Measurements from ENCODE around the gene SPOCK2. TPM values are rescaled to one million over a fixed set of nuclear protein-coding genes. Genes with fewer than 3 reads are reported as not detected.

SPOCK2 gene
- total RNA-seq, 2 experiments from 2014 or later = 976 to 998 TPM

- POLR2A ChIA-PET = interaction anchor here (0.9 to 1.2 kb wide), 2 partner anchors 9 to 1303 kb away, joined by 3 read pairs; partner anchors contain the start of gene CFAP70
- Mint-ChIP-seq H3K36me3 (ENCODE audit: low read depth) (peaks cover 27% of the 10 kb centered on the region), H3K4me3 (no peak overlapping the region), H3K4me1 (ENCODE audit: low read depth) (peaks cover 28% of the 10 kb centered on the region), H3K9me3 (no peaks in the 10 kb centered on the region), H3K27me3 (peaks cover 17% of the 10 kb centered on the region), H3K27ac (no peak overlapping the region)
- DNase-seq (no peak), ATAC-seq (ENCODE audit: poor library complexity) (no peak)
- H3K9me3 ChIP-seq (ENCODE audit: control insufficient read depth in 1 of 2, insufficient read depth in 1 of 2, low read length in 2 of 2) = no peaks in the 10 kb centered on the region
- H3K27ac ChIP-seq (ENCODE audit: low read depth in 1 of 2, low read length in 2 of 2) = no peak overlapping the region
- no peak for TF ChIP-seq CTCF (IDR thresholded peaks at IDR 0.05)
- no peaks in the 10 kb centered on the region for H3K36me3 ChIP-seq (ENCODE audit: insufficient read depth, low read length)
- peaks cover 4% of the 10 kb centered on the region for H3K4me1 ChIP-seq (ENCODE audit: insufficient read depth, low read length)
- no peaks in the 10 kb centered on the region for H3K27me3 ChIP-seq (ENCODE audit: control insufficient read depth in 1 of 2, insufficient read depth in 2 of 2, low read length in 2 of 2)
- intact Hi-C loops (cut with DNase I, micrococcal nuclease) = no loop called here
- no peak overlapping the region for H3K4me3 ChIP-seq (ENCODE audit: low read length)
- CTCF ChIA-PET = no interaction called here
Observed at GRCh38 chr10:72056113-72056512, 32.2 kb downstream of the SPOCK2 start.

- Mint-ChIP-seq H3K9me3 (no peaks in the 10 kb centered on the region), H3K36me3 (ENCODE audit: low read depth) (peaks cover 3% of the 10 kb centered on the region), H3K27me3 (no peaks in the 10 kb centered on the region), H3K4me3 (no peak overlapping the region), H3K27ac (no peak overlapping the region), H3K4me1 (ENCODE audit: low read depth) (peaks cover 8% of the 10 kb centered on the region)
- Histone ChIP-seq H3K4me1 (ENCODE audit: insufficient read depth, low read length) (no peaks in the 10 kb centered on the region), H3K9me3 (ENCODE audit: control insufficient read depth in 1 of 2, insufficient read depth in 1 of 2, low read length in 2 of 2) (peaks cover 0 to 3% of the 10 kb centered on the region in 2 experiments), H3K27ac (ENCODE audit: low read depth in 1 of 2, low read length in 2 of 2) (no peak overlapping the region), H3K4me3 (ENCODE audit: low read length) (no peak overlapping the region), H3K36me3 (ENCODE audit: insufficient read depth, low read length) (no peaks in the 10 kb centered on the region), H3K27me3 (ENCODE audit: control insufficient read depth in 1 of 2, insufficient read depth in 2 of 2, low read length in 2 of 2) (no peaks in the 10 kb centered on the region)
- TF ChIP-seq CTCF (IDR thresholded peaks at IDR 0.05) = no peak
- ChIA-PET POLR2A (interaction anchor here (0.6 to 1.4 kb wide), 4 partner anchors 9 to 292 kb away, joined by 3 to 5 read pairs (median 3); no protein-coding TSS in a partner anchor), CTCF (no interaction called here)
- intact Hi-C loops (cut with DNase I, micrococcal nuclease) = no loop called here
- no peak for DNase-seq
- ATAC-seq (ENCODE audit: poor library complexity) = no peak
Observed at GRCh38 chr10:72053690-72054089, 34.7 kb downstream of the SPOCK2 start.

GRCh38 chr10:72050873-72051272 is 37.5 kb downstream of the SPOCK2 start:
- Histone ChIP-seq H3K9me3 (ENCODE audit: control insufficient read depth in 1 of 2, insufficient read depth in 1 of 2, low read length in 2 of 2) (peaks cover 0 to 3% of the 10 kb centered on the region in 2 experiments), H3K4me3 (ENCODE audit: low read length) (no peak overlapping the region), H3K27ac (ENCODE audit: low read depth in 1 of 2, low read length in 2 of 2) (no peak overlapping the region), H3K36me3 (ENCODE audit: insufficient read depth, low read length) (no peaks in the 10 kb centered on the region), H3K27me3 (ENCODE audit: control insufficient read depth in 1 of 2, insufficient read depth in 2 of 2, low read length in 2 of 2) (no peaks in the 10 kb centered on the region), H3K4me1 (ENCODE audit: insufficient read depth, low read length) (no peaks in the 10 kb centered on the region)
- TF ChIP-seq CTCF (IDR thresholded peaks at IDR 0.05) = no peak
- Mint-ChIP-seq H3K36me3 (ENCODE audit: low read depth) (no peaks in the 10 kb centered on the region), H3K27me3 (no peaks in the 10 kb centered on the region), H3K9me3 (no peaks in the 10 kb centered on the region), H3K4me3 (no peak overlapping the region), H3K4me1 (ENCODE audit: low read depth) (peaks cover 9% of the 10 kb centered on the region), H3K27ac (no peak overlapping the region)
- CTCF ChIA-PET = no interaction called here
- no peak for ATAC-seq (ENCODE audit: poor library complexity)
- DNase-seq = no peak
- intact Hi-C loops (cut with DNase I, micrococcal nuclease) = loop anchor here in 1 of 2 experiments (2.0 kb wide), 1 partner anchor 174 kb away; no protein-coding TSS in a partner anchor
- POLR2A ChIA-PET = interaction anchor here (1.8 kb wide), 1 partner anchor 12 kb away, joined by 4 read pairs; no protein-coding TSS in a partner anchor

Measured in CD4-positive, alpha-beta T cell (primary cell).